MCF 10A (cell line): ENCODE measurements around the gene LRP2. TPM values are rescaled to one million over a fixed set of nuclear protein-coding genes. Genes with fewer than 3 reads are reported as not detected.

Experiments
- BruUV-seq: library from RNA; stranded (reverse); fragments of 400-500 nt; replicated peaks from 2 replicates; lab custom pipeline; 2021; lab: Mats Ljungman, UMichigan
- CTCF ChIA-PET: fragments of 300-600 bp; sonication (Branson Sonifier 250); formaldehyde crosslinking; extraction: SDS; loops from one replicate; lab custom pipeline; 2021; ENCODE audit warnings: antibody characterized with exemption, inconsistent platforms; lab: Yijun Ruan, JAX
- POLR2A ChIA-PET: fragments of 300-600, 350-650 bp; sonication (Branson Sonifier 250); formaldehyde crosslinking; extraction: SDS; loops from one replicate; lab custom pipeline; 2020; ENCODE audit warnings: antibody characterized with exemption, inconsistent platforms; lab: Yijun Ruan, JAX
- DNase-seq: peaks from one replicate; pipeline ENCODE4 v3.0.0-alpha.2; 2018; ENCODE audit not compliant: unreplicated experiment
- H3K27ac Mint-ChIP-seq: one replicate; pipeline ENCODE4 v1.8.0; 2022; ENCODE audit warnings: mild to moderate bottlenecking, low read depth, mixed read lengths; ENCODE audit not compliant: unreplicated experiment
- H3K27me3 Mint-ChIP-seq: one replicate; pipeline ENCODE4 v1.8.0; 2022; ENCODE audit warnings: mixed read lengths; ENCODE audit not compliant: insufficient read depth, unreplicated experiment
- H3K36me3 Mint-ChIP-seq: one replicate; pipeline ENCODE4 v1.8.0; 2022; ENCODE audit warnings: mild to moderate bottlenecking, moderate library complexity, mixed read lengths; ENCODE audit not compliant: insufficient read depth, unreplicated experiment
- H3K4me1 Mint-ChIP-seq: one replicate; pipeline ENCODE4 v1.8.0; 2022; ENCODE audit warnings: mixed read lengths; ENCODE audit not compliant: insufficient read depth, unreplicated experiment
- H3K4me3 Mint-ChIP-seq: one replicate; pipeline ENCODE4 v1.8.0; 2022; ENCODE audit warnings: mild to moderate bottlenecking, moderate library complexity, mixed read lengths; ENCODE audit not compliant: unreplicated experiment
- H3K9me3 Mint-ChIP-seq: one replicate; pipeline ENCODE4 v1.8.0; 2022; ENCODE audit warnings: mixed read lengths; ENCODE audit not compliant: unreplicated experiment
- intact Hi-C: fragments of 100-400 bp; cut with micrococcal nuclease; formaldehyde crosslinking; loops from 2 replicates; pipeline ENCODE4 v1.14.1; 2022
- total RNA-seq: library from RNA; stranded (reverse); gene quantifications from 2 replicates; pipeline ENCODE4 v1.2.3, GENCODE V29; 2022
- TF ChIP-seq, protein P1 (sequence below): fragments of 200-600 bp; IDR thresholded peaks from one replicate; pipeline ENCODE4 v1.8.0; 2022; ENCODE audit warnings: antibody characterized with exemption, mild to moderate bottlenecking; ENCODE audit not compliant: unreplicated experiment

Gene LRP2
- total RNA-seq, 1 experiment from 2014 or later, result 0.07 TPM

DNA sequence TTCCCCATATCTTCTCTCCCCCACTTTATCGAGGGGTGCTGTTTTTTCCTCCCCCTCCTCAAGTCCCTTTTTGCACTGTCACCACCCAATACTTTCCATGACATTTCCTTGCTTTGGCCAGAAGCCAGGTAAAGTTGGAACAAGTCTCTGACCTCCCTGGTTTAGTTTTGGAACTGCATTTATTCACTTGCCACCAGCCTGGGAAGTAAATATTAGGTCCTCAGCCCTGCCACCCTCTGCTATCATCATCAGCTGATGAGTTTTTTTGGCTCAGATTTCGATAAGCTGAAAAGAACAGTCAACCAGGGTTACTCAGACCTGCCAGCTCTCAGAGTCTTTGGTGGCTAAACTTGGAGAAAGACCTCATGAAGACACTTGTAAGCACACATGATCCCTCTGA lies 246.0 kb downstream of the LRP2 start:
- Mint-ChIP-seq H3K4me3 (no peak overlapping the region), H3K36me3 (no peaks in the 10 kb centered on the region), H3K27ac (no peak overlapping the region), H3K27me3 (peaks cover 15% of the 10 kb centered on the region), H3K9me3 (no peaks in the 10 kb centered on the region), H3K4me1 (no peaks in the 10 kb centered on the region)
- CTCF ChIA-PET, result interaction anchor here (0.6 to 15.3 kb wide), 3 partner anchors 15 to 105 kb away, joined by 3 to 143 read pairs (median 3); no protein-coding TSS in a partner anchor
- TF ChIP-seq, protein P1, sequence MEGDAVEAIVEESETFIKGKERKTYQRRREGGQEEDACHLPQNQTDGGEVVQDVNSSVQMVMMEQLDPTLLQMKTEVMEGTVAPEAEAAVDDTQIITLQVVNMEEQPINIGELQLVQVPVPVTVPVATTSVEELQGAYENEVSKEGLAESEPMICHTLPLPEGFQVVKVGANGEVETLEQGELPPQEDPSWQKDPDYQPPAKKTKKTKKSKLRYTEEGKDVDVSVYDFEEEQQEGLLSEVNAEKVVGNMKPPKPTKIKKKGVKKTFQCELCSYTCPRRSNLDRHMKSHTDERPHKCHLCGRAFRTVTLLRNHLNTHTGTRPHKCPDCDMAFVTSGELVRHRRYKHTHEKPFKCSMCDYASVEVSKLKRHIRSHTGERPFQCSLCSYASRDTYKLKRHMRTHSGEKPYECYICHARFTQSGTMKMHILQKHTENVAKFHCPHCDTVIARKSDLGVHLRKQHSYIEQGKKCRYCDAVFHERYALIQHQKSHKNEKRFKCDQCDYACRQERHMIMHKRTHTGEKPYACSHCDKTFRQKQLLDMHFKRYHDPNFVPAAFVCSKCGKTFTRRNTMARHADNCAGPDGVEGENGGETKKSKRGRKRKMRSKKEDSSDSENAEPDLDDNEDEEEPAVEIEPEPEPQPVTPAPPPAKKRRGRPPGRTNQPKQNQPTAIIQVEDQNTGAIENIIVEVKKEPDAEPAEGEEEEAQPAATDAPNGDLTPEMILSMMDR, result no peak
- POLR2A ChIA-PET, result interaction anchor here (1.3 kb wide), 1 partner anchor 20 kb away, joined by 3 read pairs; no protein-coding TSS in a partner anchor
- BruUV-seq, result no TSS peak
- intact Hi-C loops, result no loop called here
- no peak for DNase-seq

DNA sequence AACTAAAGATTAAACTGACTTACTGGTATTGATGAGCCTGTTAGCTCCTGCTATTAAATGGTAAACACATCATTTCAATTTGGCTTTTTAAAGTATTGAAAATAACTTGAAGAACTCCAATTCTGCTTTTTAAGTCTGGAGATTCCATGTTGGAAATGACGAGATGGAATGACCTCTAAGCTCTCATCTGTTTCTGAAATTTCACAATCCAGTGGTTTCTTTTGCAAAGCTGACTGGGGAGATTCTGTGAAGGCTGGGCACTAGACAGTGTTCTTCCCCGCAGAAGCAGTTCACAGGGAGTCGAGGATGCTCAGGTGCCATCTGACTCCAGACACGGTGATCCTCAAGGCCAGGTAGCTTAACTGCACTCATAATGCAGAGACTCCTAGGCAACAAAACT lies 248.3 kb downstream of the LRP2 start:
- H3K36me3 Mint-ChIP-seq, result no peaks in the 10 kb centered on the region
- POLR2A ChIA-PET, result no interaction called here
- no peak overlapping the region for H3K27ac Mint-ChIP-seq
- TF ChIP-seq, protein P1, result no peak
- CTCF ChIA-PET, result interaction anchor here (0.6 to 15.3 kb wide), 7 partner anchors 17 to 108 kb away, joined by 3 to 143 read pairs (median 3); no protein-coding TSS in a partner anchor
- H3K4me3 Mint-ChIP-seq, result no peak overlapping the region
- H3K9me3 Mint-ChIP-seq, result no peaks in the 10 kb centered on the region
- no peaks in the 10 kb centered on the region for H3K4me1 Mint-ChIP-seq
- no TSS peak for BruUV-seq
- peaks cover 15% of the 10 kb centered on the region for H3K27me3 Mint-ChIP-seq
- no peak for DNase-seq
- intact Hi-C loops, result no loop called here

- no peak for DNase-seq
- TF ChIP-seq, protein P1, result no peak
- intact Hi-C loops, result no loop called here
- Mint-ChIP-seq H3K4me3 (no peak overlapping the region), H3K36me3 (no peaks in the 10 kb centered on the region), H3K4me1 (no peaks in the 10 kb centered on the region), H3K27me3 (peaks cover 15% of the 10 kb centered on the region), H3K9me3 (no peaks in the 10 kb centered on the region), H3K27ac (no peak overlapping the region)
- no TSS peak for BruUV-seq
- CTCF ChIA-PET, result interaction anchor here (0.6 to 15.3 kb wide), 5 partner anchors 18 to 185 kb away, joined by 3 to 143 read pairs (median 3); no protein-coding TSS in a partner anchor
- POLR2A ChIA-PET, result interaction anchor here (0.6 kb wide), 1 partner anchor 394 kb away, joined by 3 read pairs; no protein-coding TSS in a partner anchor
Measured at GRCh38 chr2:169112841-169113240, 249.5 kb downstream of the LRP2 start.

DNA sequence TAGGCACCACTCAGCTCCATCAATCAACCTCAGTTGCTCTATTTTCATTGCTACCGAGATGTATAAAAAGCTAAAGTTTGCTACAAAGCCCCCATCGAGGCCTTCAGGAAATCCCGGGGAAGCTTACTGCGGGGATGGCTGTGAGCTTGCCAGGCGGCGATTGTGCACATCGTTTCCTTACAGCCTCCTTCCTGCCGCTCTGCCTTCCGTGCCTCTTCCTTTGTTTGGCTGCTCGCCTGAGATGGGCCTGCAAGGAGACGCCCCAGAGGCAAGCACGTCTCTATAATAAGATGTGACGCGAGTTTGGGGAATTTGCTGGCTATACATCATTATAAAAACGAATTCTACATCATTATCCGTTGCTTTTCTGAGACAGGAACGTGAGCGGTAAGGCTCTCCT lies 251.4 kb downstream of the LRP2 start:
- no peak overlapping the region for H3K27ac Mint-ChIP-seq

More for the DNA sequence above, 251.4 kb downstream of the LRP2 start:
- Mint-ChIP-seq H3K36me3 (no peaks in the 10 kb centered on the region), H3K4me1 (no peaks in the 10 kb centered on the region), H3K27me3 (no peaks in the 10 kb centered on the region), H3K9me3 (no peaks in the 10 kb centered on the region), H3K4me3 (no peak overlapping the region)
- TF ChIP-seq, protein P1, result no peak
- ChIA-PET POLR2A (interaction anchor here (0.9 to 2.1 kb wide), 3 partner anchors 20 to 118 kb away, joined by 3 to 9 read pairs (median 3); no protein-coding TSS in a partner anchor), CTCF (interaction anchor here (0.5 to 15.3 kb wide), 31 partner anchors 9 to 1249 kb away, joined by 3 to 143 read pairs (median 6); no protein-coding TSS in a partner anchor)
- DNase-seq, result no peak
- BruUV-seq, result no TSS peak
- intact Hi-C loops, result loop anchor here (1.0 to 2.0 kb wide), 2 partner anchors 112 to 165 kb away; no protein-coding TSS in a partner anchor
